HL-60 (cell line): ENCODE results near the gene TOMM20.

Experiments
- SPI1 ChIP-seq: IDR thresholded peaks from 2 replicates; pipeline ENCODE4 v1.6.1; 2012; ENCODE audit warnings: low read depth, mild to moderate bottlenecking, borderline replicate concordance
- TF ChIP-seq, protein P1 (sequence below): IDR thresholded peaks from one replicate; pipeline ENCODE4 v1.5.1; 2011; ENCODE audit warnings: low read length, control low read depth, inconsistent platforms; ENCODE audit not compliant: insufficient read depth

DNA sequence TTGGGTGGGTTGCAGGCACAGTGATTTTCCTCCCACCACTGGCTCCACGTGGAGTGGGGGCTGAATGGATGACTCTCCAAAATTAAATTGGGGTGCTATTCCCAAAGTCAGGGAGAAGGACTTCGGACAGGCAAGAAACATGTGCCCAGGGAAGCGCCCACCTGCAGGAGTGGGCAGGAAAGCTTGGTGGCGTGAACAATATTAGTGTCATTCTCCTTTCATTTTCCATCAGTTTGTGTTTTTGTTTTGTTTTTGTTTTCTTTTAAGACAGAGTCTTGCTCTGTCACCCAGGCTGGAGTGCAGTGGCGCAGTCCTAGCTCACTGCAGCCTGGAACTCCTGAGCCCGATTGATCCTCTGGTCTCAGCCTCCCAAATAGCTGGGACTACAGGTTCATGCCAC is 30.1 kb downstream of the TOMM20 start:
- TF ChIP-seq, protein P1, sequence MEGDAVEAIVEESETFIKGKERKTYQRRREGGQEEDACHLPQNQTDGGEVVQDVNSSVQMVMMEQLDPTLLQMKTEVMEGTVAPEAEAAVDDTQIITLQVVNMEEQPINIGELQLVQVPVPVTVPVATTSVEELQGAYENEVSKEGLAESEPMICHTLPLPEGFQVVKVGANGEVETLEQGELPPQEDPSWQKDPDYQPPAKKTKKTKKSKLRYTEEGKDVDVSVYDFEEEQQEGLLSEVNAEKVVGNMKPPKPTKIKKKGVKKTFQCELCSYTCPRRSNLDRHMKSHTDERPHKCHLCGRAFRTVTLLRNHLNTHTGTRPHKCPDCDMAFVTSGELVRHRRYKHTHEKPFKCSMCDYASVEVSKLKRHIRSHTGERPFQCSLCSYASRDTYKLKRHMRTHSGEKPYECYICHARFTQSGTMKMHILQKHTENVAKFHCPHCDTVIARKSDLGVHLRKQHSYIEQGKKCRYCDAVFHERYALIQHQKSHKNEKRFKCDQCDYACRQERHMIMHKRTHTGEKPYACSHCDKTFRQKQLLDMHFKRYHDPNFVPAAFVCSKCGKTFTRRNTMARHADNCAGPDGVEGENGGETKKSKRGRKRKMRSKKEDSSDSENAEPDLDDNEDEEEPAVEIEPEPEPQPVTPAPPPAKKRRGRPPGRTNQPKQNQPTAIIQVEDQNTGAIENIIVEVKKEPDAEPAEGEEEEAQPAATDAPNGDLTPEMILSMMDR = no peak
- TF ChIP-seq SPI1 = no peak
